Activated CD8-positive, alpha-beta memory T cell treated with anti-CD3 and anti-CD28 coated beads, Interleukin-2, amount 10 ng/mL, durations not matched to agents 7 days and 5 days (primary cell): Measurements from ENCODE around the gene MARK3. TPM values are rescaled to one million over a fixed set of nuclear protein-coding genes. Genes with fewer than 3 reads are reported as not detected.

ENCODE experiments used
- ATAC-seq: fragments of 150-1000 bp; cut with Tn5 transposase; one replicate; pipeline ENCODE4 v1.10.0; 2021; ENCODE audit warnings: moderate library complexity
- CTCF ChIA-PET: fragments of 350-600 bp; sonication (Branson Sonifier 250); formaldehyde crosslinking; loops from one replicate; lab custom pipeline; 2021; ENCODE audit warnings: antibody characterized with exemption; lab: Charles Lee
- DNase-seq: peaks from one replicate; pipeline ENCODE4 v3.0.0-alpha.2; 2020
- H3K27ac Mint-ChIP-seq: one replicate; pipeline ENCODE4 v1.8.0; 2021; ENCODE audit warnings: mild to moderate bottlenecking, mixed read lengths
- H3K27me3 Mint-ChIP-seq: one replicate; pipeline ENCODE4 v1.8.0; 2021; ENCODE audit warnings: mixed read lengths
- H3K36me3 Mint-ChIP-seq: one replicate; pipeline ENCODE4 v1.8.0; 2021; ENCODE audit warnings: mild to moderate bottlenecking, mixed read lengths
- H3K4me1 Mint-ChIP-seq: one replicate; pipeline ENCODE4 v1.8.0; 2021; ENCODE audit warnings: mixed read lengths
- H3K4me3 Mint-ChIP-seq: one replicate; pipeline ENCODE4 v1.8.0; 2021; ENCODE audit warnings: mild to moderate bottlenecking, moderate library complexity, mixed read lengths
- H3K9me3 Mint-ChIP-seq: one replicate; pipeline ENCODE4 v1.8.0; 2022; ENCODE audit warnings: low read depth, mixed read lengths
- total RNA-seq, 2 experiments: library from RNA; stranded (reverse); gene quantifications; one replicate each; pipeline ENCODE4 v1.2.3, GENCODE V29; 2021

MARK3 gene
- 10 to 100 TPM; 79.9 to 88.5 TPM for total RNA-seq

GRCh38 chr14:103385152-103385928, at the start of gene MARK3:
TSS of gene MARK3 (plus strand) at chr14:103385415. CDS start at chr14:103386030, 615 bp downstream.
- peaks cover 43% of the 10 kb centered on the region for H3K4me1 Mint-ChIP-seq
- peak; percentile 96 for ATAC-seq
- CTCF ChIA-PET: interaction anchor here (1.5 to 1.6 kb wide), 2 partner anchors 8 to 9 kb away, joined by 3 to 4 read pairs; no protein-coding TSS in a partner anchor

GRCh38 chr14:103336191-103336590, 49.0 kb upstream of the MARK3 start:
- no peak for ATAC-seq
- no peaks in the 10 kb centered on the region for H3K9me3 Mint-ChIP-seq
- no peak for DNase-seq
- no peaks in the 10 kb centered on the region for H3K27me3 Mint-ChIP-seq
- CTCF ChIA-PET: interaction anchor here (1.4 to 3.3 kb wide), 2 partner anchors 9 to 54 kb away, joined by 4 to 17 read pairs; no protein-coding TSS in a partner anchor
- H3K36me3 Mint-ChIP-seq: peaks cover 63% of the 10 kb centered on the region
- H3K27ac Mint-ChIP-seq: peak overlapping the region; percentile 9
- H3K4me3 Mint-ChIP-seq: peak overlapping the region; percentile 95
- H3K4me1 Mint-ChIP-seq: peaks cover 45% of the 10 kb centered on the region

More at GRCh38 chr14:103385152-103385928, at the start of gene MARK3:
- Mint-ChIP-seq H3K9me3 (no peaks in the 10 kb centered on the region), H3K36me3 (peaks cover 9% of the 10 kb centered on the region), H3K27me3 (peaks cover 7% of the 10 kb centered on the region), H3K4me3 (peak within 1 kb of the TSS; percentile 90), H3K27ac (peak within 1 kb of the TSS; percentile 92)
- DNase-seq: peak; percentile 97

GRCh38 chr14:103337794-103338193, 47.4 kb upstream of the MARK3 start:
- CTCF ChIA-PET: interaction anchor here (0.9 kb wide), 1 partner anchor 54 kb away, joined by 3 read pairs; no protein-coding TSS in a partner anchor
- Mint-ChIP-seq H3K27me3 (no peaks in the 10 kb centered on the region), H3K9me3 (no peaks in the 10 kb centered on the region), H3K27ac (peak overlapping the region; percentile 31), H3K36me3 (peaks cover 77% of the 10 kb centered on the region), H3K4me1 (peaks cover 41% of the 10 kb centered on the region), H3K4me3 (no peak overlapping the region)
- no peak for ATAC-seq
- DNase-seq: no peak

GRCh38 chr14:103339561-103339960, 45.7 kb upstream of the MARK3 start:
- Mint-ChIP-seq H3K36me3 (peaks cover 89% of the 10 kb centered on the region), H3K4me3 (no peak overlapping the region), H3K27ac (no peak overlapping the region), H3K4me1 (peaks cover 39% of the 10 kb centered on the region), H3K27me3 (no peaks in the 10 kb centered on the region), H3K9me3 (no peaks in the 10 kb centered on the region)
- CTCF ChIA-PET: interaction anchor here (2.3 kb wide), 1 partner anchor 51 kb away, joined by 7 read pairs; no protein-coding TSS in a partner anchor
- DNase-seq: no peak
- no peak for ATAC-seq

GRCh38 chr14:103340480-103341212, 44.6 kb upstream of the MARK3 start:
- H3K4me1 Mint-ChIP-seq: peaks cover 34% of the 10 kb centered on the region
- no peak for ATAC-seq
- H3K9me3 Mint-ChIP-seq: no peaks in the 10 kb centered on the region

GRCh38 chr14:103341250-103342129, 43.7 kb upstream of the MARK3 start:
- no peak overlapping the region for H3K27ac Mint-ChIP-seq
- CTCF ChIA-PET: interaction anchor here (1.1 to 2.3 kb wide), 2 partner anchors 17 to 49 kb away, joined by 4 to 7 read pairs; no protein-coding TSS in a partner anchor
- H3K9me3 Mint-ChIP-seq: no peaks in the 10 kb centered on the region
- no peak for DNase-seq
- ATAC-seq: no peak
- no peak overlapping the region for H3K4me3 Mint-ChIP-seq
- H3K36me3 Mint-ChIP-seq: peaks cover 80% of the 10 kb centered on the region
- H3K27me3 Mint-ChIP-seq: no peaks in the 10 kb centered on the region
- H3K4me1 Mint-ChIP-seq: peaks cover 25% of the 10 kb centered on the region

More at GRCh38 chr14:103340480-103341212, 44.6 kb upstream of the MARK3 start:
- peak overlapping the region; percentile 13 for H3K27ac Mint-ChIP-seq
- H3K36me3 Mint-ChIP-seq: peaks cover 88% of the 10 kb centered on the region
- H3K27me3 Mint-ChIP-seq: no peaks in the 10 kb centered on the region
- CTCF ChIA-PET: interaction anchor here (1.1 to 2.3 kb wide), 2 partner anchors 18 to 49 kb away, joined by 4 to 7 read pairs; no protein-coding TSS in a partner anchor
- no peak for DNase-seq
- H3K4me3 Mint-ChIP-seq: no peak overlapping the region

- H3K27me3 Mint-ChIP-seq: no peaks in the 10 kb centered on the region
- DNase-seq: no peak
- H3K9me3 Mint-ChIP-seq: no peaks in the 10 kb centered on the region
- H3K36me3 Mint-ChIP-seq: peaks cover 62% of the 10 kb centered on the region
- ATAC-seq: no peak
- CTCF ChIA-PET: interaction anchor here (1.3 to 2.9 kb wide), 3 partner anchors 11 to 47 kb away, joined by 3 to 8 read pairs (median 7); no protein-coding TSS in a partner anchor
- peaks cover 10% of the 10 kb centered on the region for H3K4me1 Mint-ChIP-seq
- H3K4me3 Mint-ChIP-seq: no peak overlapping the region
- H3K27ac Mint-ChIP-seq: no peak overlapping the region
Measured at GRCh38 chr14:103343164-103343879, 41.9 kb upstream of the MARK3 start.

GRCh38 chr14:103343905-103344797, 41.1 kb upstream of the MARK3 start:
- peaks cover 53% of the 10 kb centered on the region for H3K36me3 Mint-ChIP-seq
- no peak overlapping the region for H3K27ac Mint-ChIP-seq
- CTCF ChIA-PET: interaction anchor here (1.3 to 2.9 kb wide), 4 partner anchors 8 to 46 kb away, joined by 3 to 8 read pairs (median 6); no protein-coding TSS in a partner anchor
- ATAC-seq (no peak), DNase-seq (no peak)
- H3K4me1 Mint-ChIP-seq: peaks cover 5% of the 10 kb centered on the region
- no peak overlapping the region for H3K4me3 Mint-ChIP-seq
- H3K9me3 Mint-ChIP-seq: no peaks in the 10 kb centered on the region
- H3K27me3 Mint-ChIP-seq: no peaks in the 10 kb centered on the region

GRCh38 chr14:103346286-103346685, 38.9 kb upstream of the MARK3 start:
- CTCF ChIA-PET: no interaction called here
- Mint-ChIP-seq H3K4me1 (no peaks in the 10 kb centered on the region), H3K36me3 (peaks cover 35% of the 10 kb centered on the region), H3K4me3 (no peak overlapping the region), H3K9me3 (no peaks in the 10 kb centered on the region), H3K27ac (no peak overlapping the region), H3K27me3 (no peaks in the 10 kb centered on the region)
- ATAC-seq (no peak), DNase-seq (no peak)

GRCh38 chr14:103347091-103347815, 38.0 kb upstream of the MARK3 start:
- no peak overlapping the region for H3K27ac Mint-ChIP-seq
- H3K4me3 Mint-ChIP-seq: no peak overlapping the region
- peaks cover 26% of the 10 kb centered on the region for H3K36me3 Mint-ChIP-seq
- no peaks in the 10 kb centered on the region for H3K9me3 Mint-ChIP-seq
- ATAC-seq (no peak), DNase-seq (no peak)
- CTCF ChIA-PET: interaction anchor here (1.2 to 1.5 kb wide), 2 partner anchors 10 to 43 kb away, joined by 3 to 5 read pairs; no protein-coding TSS in a partner anchor
- no peaks in the 10 kb centered on the region for H3K4me1 Mint-ChIP-seq
- H3K27me3 Mint-ChIP-seq: peaks cover 2% of the 10 kb centered on the region

- Mint-ChIP-seq H3K36me3 (peaks cover 19% of the 10 kb centered on the region), H3K27me3 (peaks cover 5% of the 10 kb centered on the region), H3K4me1 (no peaks in the 10 kb centered on the region), H3K27ac (no peak overlapping the region), H3K9me3 (no peaks in the 10 kb centered on the region), H3K4me3 (no peak overlapping the region)
- ATAC-seq (no peak), DNase-seq (no peak)
- CTCF ChIA-PET: interaction anchor here (1.2 to 1.5 kb wide), 2 partner anchors 10 to 42 kb away, joined by 3 to 5 read pairs; no protein-coding TSS in a partner anchor
Measured at GRCh38 chr14:103348154-103348553, 37.1 kb upstream of the MARK3 start.
